Trophoblast cell (in vitro differentiated cells and primary cell): ENCODE data around the gene GALNT16.

ENCODE experiments used
- DNase-seq, 2 donors: peaks; one replicate each; pipeline ENCODE4 v3.0.0-alpha.2; 2016
- H2AFZ ChIP-seq: 2 replicates; pipeline ENCODE4 v1.6.1; 2013; ENCODE audit warnings: low read length, moderate library complexity, mild to moderate bottlenecking; ENCODE audit not compliant: insufficient read depth, poor library complexity
- H2AK5ac ChIP-seq: 2 replicates; pipeline ENCODE4 v1.6.1; 2013; ENCODE audit warnings: mild to moderate bottlenecking, low read length
- H2BK120ac ChIP-seq: 2 replicates; pipeline ENCODE4 v1.6.1; 2013; ENCODE audit warnings: low read length, mild to moderate bottlenecking, moderate library complexity; ENCODE audit not compliant: insufficient read depth, poor library complexity
- H2BK12ac ChIP-seq: 2 replicates; pipeline ENCODE4 v1.6.1; 2013; ENCODE audit warnings: mild to moderate bottlenecking, low read length, moderate library complexity
- H2BK5ac ChIP-seq: 2 replicates; pipeline ENCODE4 v1.6.1; 2013; ENCODE audit warnings: low read length, low read depth, moderate library complexity, mild to moderate bottlenecking; ENCODE audit not compliant: poor library complexity
- H3K14ac ChIP-seq: 2 replicates; pipeline ENCODE4 v1.6.1; 2013; ENCODE audit warnings: mild to moderate bottlenecking, low read length
- H3K18ac ChIP-seq: 2 replicates; pipeline ENCODE4 v1.6.1; 2013; ENCODE audit warnings: mild to moderate bottlenecking, low read length
- H3K23ac ChIP-seq: 2 replicates; pipeline ENCODE4 v1.6.1; 2013; ENCODE audit warnings: low read length
- H3K27ac ChIP-seq: 2 replicates; pipeline ENCODE4 v1.5.1; 2013; ENCODE audit warnings: low read depth, mild to moderate bottlenecking, inconsistent platforms, low read length, moderate library complexity
- H3K27me3 ChIP-seq: 2 replicates; pipeline ENCODE4 v1.6.1; 2013; ENCODE audit warnings: inconsistent platforms, mild to moderate bottlenecking, low read length, moderate library complexity; ENCODE audit not compliant: insufficient read depth
- H3K36me3 ChIP-seq, 2 experiments: 1 replicate in 1 of 2; 2 replicates in 1 of 2; pipeline ENCODE4 v1.6.1; 2013; ENCODE audit warnings: low read length in 2 of 2, mild to moderate bottlenecking in 2 of 2, moderate library complexity in 1 of 2; ENCODE audit not compliant: insufficient read depth in 2 of 2, control insufficient read depth in 1 of 2
- H3K4ac ChIP-seq: 2 replicates; pipeline ENCODE4 v1.6.1; 2013; ENCODE audit warnings: low read depth, mild to moderate bottlenecking, low read length, moderate library complexity
- H3K4me1 ChIP-seq, 2 experiments: 1 replicate in 1 of 2; 2 replicates in 1 of 2; pipeline ENCODE4 v1.6.1; 2013; ENCODE audit warnings: low read length in 2 of 2, mild to moderate bottlenecking in 2 of 2, moderate library complexity in 1 of 2; ENCODE audit not compliant: insufficient read depth in 2 of 2, control insufficient read depth in 1 of 2
- H3K4me2 ChIP-seq: 2 replicates; pipeline ENCODE4 v1.6.1; 2013; ENCODE audit warnings: inconsistent platforms, mild to moderate bottlenecking, low read length, moderate library complexity
- H3K4me3 ChIP-seq: 2 replicates; pipeline ENCODE4 v1.5.1; 2013; ENCODE audit warnings: mild to moderate bottlenecking, low read depth, low read length, inconsistent platforms
- H3K79me1 ChIP-seq: one replicate; pipeline ENCODE4 v1.6.1; 2013; ENCODE audit warnings: low read length
- H3K79me2 ChIP-seq: 2 replicates; pipeline ENCODE4 v1.6.1; 2013; ENCODE audit warnings: low read length, mild to moderate bottlenecking; ENCODE audit not compliant: control insufficient read depth, insufficient read depth, poor library complexity
- H3K9ac ChIP-seq: 2 replicates; pipeline ENCODE4 v1.6.1; 2013; ENCODE audit warnings: mild to moderate bottlenecking, low read length
- H3K9me3 ChIP-seq: 2 replicates; pipeline ENCODE4 v1.6.1; 2013; ENCODE audit warnings: low read depth, mild to moderate bottlenecking, control low read depth, inconsistent platforms, low read length; ENCODE audit not compliant: insufficient read depth
- H4K12ac ChIP-seq: 2 replicates; pipeline ENCODE4 v1.6.1; 2013; ENCODE audit warnings: low read depth, mild to moderate bottlenecking, low read length, moderate library complexity
- H4K8ac ChIP-seq: 2 replicates; pipeline ENCODE4 v1.6.1; 2013; ENCODE audit warnings: low read depth, mild to moderate bottlenecking, low read length, moderate library complexity
- H4K91ac ChIP-seq: one replicate; pipeline ENCODE4 v1.6.1; 2013; ENCODE audit warnings: low read depth, mild to moderate bottlenecking, low read length, moderate library complexity
- WGBS: extraction: QIAGEN DNeasy Blood & Tissue Kit; methylation state at CpG from one replicate; pipeline ENCODE4 v1.1.7; 2013; ENCODE audit warnings: missing lambda C conversion rate; ENCODE audit not compliant: insufficient read length, insufficient coverage; ENCODE audit errors: extremely low coverage; 5-methylcytosine and 5-hydroxymethylcytosine counted together

GALNT16 gene

DNA sequence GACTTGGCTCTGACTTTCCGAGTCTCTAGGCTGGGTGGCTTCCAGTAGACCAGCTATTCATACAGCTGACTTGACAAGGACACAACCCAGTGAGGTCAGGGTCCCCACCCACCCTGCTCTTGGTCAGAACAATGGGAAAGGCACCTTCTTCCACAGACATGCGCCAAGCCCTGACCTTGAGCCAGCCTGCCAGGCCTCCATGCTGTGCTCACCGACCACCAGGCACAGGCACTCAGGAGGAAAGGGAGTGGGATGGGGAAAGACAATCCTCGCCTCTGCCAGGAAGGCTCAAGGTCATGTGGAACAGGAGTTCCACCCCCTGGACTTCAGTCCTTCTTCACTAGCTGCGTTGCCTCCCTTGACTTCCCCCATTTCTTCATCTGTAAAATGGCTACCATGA, 31.4 kb downstream of the GALNT16 start:
- H3K27ac ChIP-seq: no peak overlapping the region
- H3K27me3 ChIP-seq: no peaks in the 10 kb centered on the region
- H3K23ac ChIP-seq: no peak overlapping the region
- H4K12ac ChIP-seq: no peak overlapping the region
- H3K18ac ChIP-seq: no peak overlapping the region
- H3K4me1 ChIP-seq: no peaks in the 10 kb centered on the region
- H2AFZ ChIP-seq: no peak overlapping the region
- no peak overlapping the region for H3K9ac ChIP-seq
- H3K4me3 ChIP-seq: no peak overlapping the region
- no peak overlapping the region for H3K14ac ChIP-seq
- WGBS: no CpG with 5 or more reads among the region's 5 CpGs
- no peak overlapping the region for H2AK5ac ChIP-seq
- DNase-seq: no peak
- H3K9me3 ChIP-seq: no peaks in the 10 kb centered on the region
- no peak overlapping the region for H2BK12ac ChIP-seq
- no peak overlapping the region for H2BK120ac ChIP-seq
- H3K36me3 ChIP-seq: no peaks in the 10 kb centered on the region
- no peak overlapping the region for H4K8ac ChIP-seq
- no peaks in the 10 kb centered on the region for H3K79me1 ChIP-seq
- no peak overlapping the region for H3K4me2 ChIP-seq
- no peaks in the 10 kb centered on the region for H3K79me2 ChIP-seq
- no peak overlapping the region for H4K91ac ChIP-seq
- H2BK5ac ChIP-seq: no peak overlapping the region
- H3K4ac ChIP-seq: no peak overlapping the region

DNA sequence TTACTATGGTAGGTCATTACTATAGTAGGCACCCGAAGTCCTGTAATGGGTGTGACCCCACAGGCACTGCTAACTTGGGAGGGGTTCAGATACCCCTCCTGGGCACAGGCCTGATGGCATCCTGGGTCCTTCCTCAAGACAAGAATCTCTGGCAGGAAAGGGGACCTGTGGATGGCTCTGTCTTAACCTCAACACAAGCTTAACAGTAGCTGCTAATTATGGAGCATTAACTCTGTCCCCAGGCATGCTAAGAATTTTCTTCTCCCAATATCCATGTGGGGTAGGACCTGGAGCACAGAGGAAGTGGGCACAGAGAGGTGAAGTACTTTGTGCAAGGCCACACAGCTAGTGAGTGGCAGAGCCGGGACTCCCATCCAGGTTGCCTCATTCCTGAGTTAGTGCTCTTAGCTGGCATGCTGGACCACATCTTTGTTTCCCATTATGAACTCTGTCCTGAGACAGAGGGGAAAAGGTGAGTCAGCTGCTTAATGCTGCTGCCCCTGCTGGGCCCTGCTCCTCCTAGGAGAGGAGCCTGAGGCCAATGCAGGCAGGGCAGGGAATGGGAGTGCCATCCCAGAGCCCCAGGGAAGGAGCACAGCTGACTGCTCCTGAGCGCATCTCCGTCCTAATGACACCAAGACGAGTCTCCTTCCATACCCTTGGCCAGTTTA, 32.1 kb downstream of the GALNT16 start:
- Histone ChIP-seq H3K4ac (no peak overlapping the region), H4K91ac (no peak overlapping the region), H3K9ac (no peak overlapping the region), H3K23ac (no peak overlapping the region), H4K8ac (no peak overlapping the region), H2AK5ac (no peak overlapping the region), H3K79me1 (no peaks in the 10 kb centered on the region), H3K4me3 (no peak overlapping the region), H3K9me3 (no peaks in the 10 kb centered on the region), H3K79me2 (no peaks in the 10 kb centered on the region), H3K4me2 (no peak overlapping the region), H2AFZ (no peak overlapping the region), H3K18ac (no peak overlapping the region), H2BK120ac (no peak overlapping the region), H2BK12ac (no peak overlapping the region), H3K27ac (no peak overlapping the region), H3K4me1 (no peaks in the 10 kb centered on the region), H3K36me3 (no peaks in the 10 kb centered on the region), H3K27me3 (no peaks in the 10 kb centered on the region), H3K14ac (no peak overlapping the region), H4K12ac (no peak overlapping the region), H2BK5ac (no peak overlapping the region)
- DNase-seq: peak; percentile 27 to 60
- WGBS: no CpG with 5 or more reads among the region's 5 CpGs

DNA sequence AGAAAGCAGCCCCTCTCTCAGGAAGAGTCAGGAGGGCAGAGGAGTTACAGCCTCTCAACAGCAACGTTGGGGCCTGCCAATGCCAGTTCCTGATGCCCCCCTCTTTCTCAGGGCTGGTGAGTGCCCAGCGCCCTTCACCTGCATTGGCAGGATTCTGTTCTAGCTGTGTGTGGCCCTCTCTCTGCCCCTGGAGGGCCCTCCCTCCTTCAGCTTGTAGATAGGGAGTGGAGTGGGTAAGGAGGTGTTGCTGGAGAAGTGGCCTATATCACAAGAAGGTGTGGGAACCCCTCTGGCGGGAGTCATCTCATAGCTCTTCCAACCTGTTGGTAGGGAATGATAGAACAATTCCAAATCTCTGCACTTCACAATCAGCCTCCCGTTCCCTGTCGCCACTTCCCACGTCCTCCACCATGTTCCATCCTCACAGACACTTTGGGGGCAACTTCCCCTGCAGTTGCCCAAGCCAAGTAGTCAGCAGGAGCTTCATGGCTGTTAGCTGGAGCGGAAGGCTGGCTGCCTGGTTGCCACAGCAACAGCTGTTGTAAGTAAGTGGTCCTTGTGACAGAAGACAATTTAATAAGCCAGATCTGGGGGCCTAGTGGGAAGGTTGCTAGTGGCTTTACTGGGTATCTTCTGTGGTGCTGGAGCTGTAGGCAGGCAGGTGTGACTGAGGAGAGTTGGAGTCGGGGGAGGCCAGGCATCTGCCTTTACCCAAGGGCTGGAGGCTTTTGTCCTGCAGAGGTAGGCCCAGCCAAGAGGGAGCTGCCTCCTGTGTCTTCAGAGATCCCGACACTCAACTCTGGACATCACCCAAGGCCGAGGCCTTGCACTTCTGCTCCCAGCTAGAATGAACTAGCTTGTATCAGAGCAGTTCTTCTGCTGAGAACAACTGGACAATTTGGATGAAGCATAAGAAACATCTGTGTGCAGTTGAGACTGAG, 38.4 kb downstream of the GALNT16 start:
- Histone ChIP-seq H3K79me2 (no peaks in the 10 kb centered on the region), H4K12ac (no peak overlapping the region), H3K18ac (no peak overlapping the region), H3K79me1 (no peaks in the 10 kb centered on the region), H3K4me1 (no peaks in the 10 kb centered on the region), H3K14ac (no peak overlapping the region), H3K27ac (no peak overlapping the region), H2BK120ac (no peak overlapping the region), H3K9me3 (no peaks in the 10 kb centered on the region), H2AFZ (no peak overlapping the region), H4K8ac (no peak overlapping the region), H4K91ac (no peak overlapping the region), H3K4me3 (no peak overlapping the region), H3K23ac (no peak overlapping the region), H2AK5ac (no peak overlapping the region), H3K27me3 (no peaks in the 10 kb centered on the region), H2BK5ac (no peak overlapping the region), H2BK12ac (no peak overlapping the region), H3K4me2 (no peak overlapping the region), H3K9ac (no peak overlapping the region), H3K36me3 (no peaks in the 10 kb centered on the region), H3K4ac (no peak overlapping the region)
- no peak for DNase-seq
- no CpG with 5 or more reads among the region's 10 CpGs for WGBS

DNA sequence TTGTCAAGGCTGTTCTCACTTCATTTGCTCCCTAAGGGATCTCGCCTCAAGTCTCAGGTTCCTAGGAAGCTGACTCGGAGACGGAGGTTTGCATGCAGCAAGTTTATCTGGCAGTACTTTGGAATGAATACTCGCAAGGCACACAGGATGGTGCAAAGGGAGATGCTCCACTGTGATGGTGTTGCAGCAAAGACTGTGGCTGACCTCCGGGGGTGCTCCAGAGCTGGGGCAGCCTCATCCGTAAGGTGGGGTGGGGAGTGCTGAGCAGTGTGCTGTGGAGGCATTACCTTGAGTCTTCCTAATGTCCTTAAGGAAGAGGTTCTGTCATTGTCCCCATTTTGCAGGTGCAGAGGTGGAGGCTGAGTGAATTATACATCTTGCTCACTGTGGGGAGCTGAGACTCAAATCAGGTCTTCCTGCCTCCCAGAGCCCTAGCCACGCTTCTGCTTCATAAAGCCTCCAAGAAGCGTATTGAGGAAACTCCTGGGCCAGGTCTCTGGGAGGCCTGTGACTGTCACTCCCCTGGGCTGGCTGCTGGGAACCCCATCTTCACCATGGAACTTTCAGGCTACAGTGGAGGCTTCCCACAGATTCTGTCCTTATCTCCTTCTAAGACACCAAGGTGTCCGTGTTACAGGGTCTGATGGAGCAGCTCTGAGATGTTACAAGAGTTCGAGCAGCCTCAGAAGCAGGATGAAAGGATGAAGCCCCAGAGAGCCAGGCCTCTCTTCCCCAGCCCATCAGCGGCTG, 39.5 kb downstream of the GALNT16 start:
- no peak overlapping the region for H4K12ac ChIP-seq
- no peaks in the 10 kb centered on the region for H3K36me3 ChIP-seq
- H3K4me1 ChIP-seq: no peaks in the 10 kb centered on the region
- no peak overlapping the region for H3K27ac ChIP-seq
- H3K9ac ChIP-seq: no peak overlapping the region
- no peak overlapping the region for H2BK120ac ChIP-seq
- H4K91ac ChIP-seq: no peak overlapping the region
- H3K79me2 ChIP-seq: no peaks in the 10 kb centered on the region
- H3K9me3 ChIP-seq: no peaks in the 10 kb centered on the region
- no CpG with 5 or more reads among the region's 11 CpGs for WGBS
- H2BK5ac ChIP-seq: no peak overlapping the region
- H3K79me1 ChIP-seq: no peaks in the 10 kb centered on the region
- H3K23ac ChIP-seq: no peak overlapping the region
- no peak overlapping the region for H2AFZ ChIP-seq
- no peak overlapping the region for H3K4me2 ChIP-seq
- H2AK5ac ChIP-seq: no peak overlapping the region
- no peak overlapping the region for H4K8ac ChIP-seq
- no peaks in the 10 kb centered on the region for H3K27me3 ChIP-seq
- H2BK12ac ChIP-seq: no peak overlapping the region
- H3K4me3 ChIP-seq: no peak overlapping the region
- no peak overlapping the region for H3K4ac ChIP-seq
- DNase-seq: no peak
- no peak overlapping the region for H3K18ac ChIP-seq
- H3K14ac ChIP-seq: no peak overlapping the region
